IMR-90 (cell line): ENCODE measurements around the gene NOP14.

Experiments used
- CEBPB ChIP-seq: IDR thresholded peaks from 2 replicates; pipeline ENCODE4 v1.6.1; 2012; ENCODE audit warnings: low read depth, low read length, improper control_type of control experiment
- CHD1 ChIP-seq: IDR thresholded peaks from 2 replicates; pipeline ENCODE4 v1.6.1; 2012; ENCODE audit warnings: low read depth, low read length, improper control_type of control experiment
- MAFK ChIP-seq: IDR thresholded peaks from 2 replicates; pipeline ENCODE4 v1.6.1; 2012; ENCODE audit warnings: low read depth, low read length, improper control_type of control experiment
- MXI1 ChIP-seq: IDR thresholded peaks from 2 replicates; pipeline ENCODE4 v1.6.1; 2012; ENCODE audit warnings: low read depth, mild to moderate bottlenecking, low read length, moderate library complexity, borderline replicate concordance
- POLR2A ChIP-seq: IDR thresholded peaks from 2 replicates; pipeline ENCODE4 v1.6.1; 2012; ENCODE audit warnings: mild to moderate bottlenecking, low read depth, low read length
- RAD21 ChIP-seq: IDR thresholded peaks from 2 replicates; pipeline ENCODE4 v1.6.1; 2012; ENCODE audit warnings: low read length, improper control_type of control experiment
- RCOR1 ChIP-seq: IDR thresholded peaks from 2 replicates; pipeline ENCODE4 v1.6.1; 2012; ENCODE audit warnings: mild to moderate bottlenecking, low read length, improper control_type of control experiment; ENCODE audit not compliant: insufficient replicate concordance
- RFX5 ChIP-seq: IDR thresholded peaks from 2 replicates; pipeline ENCODE4 v1.8.0; 2012; ENCODE audit warnings: low read depth, mild to moderate bottlenecking, low read length, moderate library complexity
- SMC3 ChIP-seq: fragments of 150-350 bp; IDR thresholded peaks from 2 replicates; pipeline ENCODE4 v1.6.1; 2016; ENCODE audit warnings: low read depth, mild to moderate bottlenecking, antibody characterized with exemption, low read length, moderate library complexity
- TF ChIP-seq, protein P1 (sequence below): conservative IDR thresholded peaks from 2 replicates; pipeline ENCODE4 v1.5.1; 2012; ENCODE audit warnings: mild to moderate bottlenecking, low read depth, low read length, improper control_type of control experiment
- TF ChIP-seq, protein P2 (sequence below): fragments of 150-350 bp; IDR thresholded peaks from 2 replicates; pipeline ENCODE4 v1.6.1; 2017; ENCODE audit warnings: mild to moderate bottlenecking, antibody characterized with exemption, low read length, low read depth
- TF ChIP-seq, protein P3 (sequence below): fragments of 150-350 bp; IDR thresholded peaks from 2 replicates; pipeline ENCODE4 v1.6.1; 2016; ENCODE audit warnings: low read depth, mild to moderate bottlenecking, low read length, moderate library complexity, borderline replicate concordance

DNA sequence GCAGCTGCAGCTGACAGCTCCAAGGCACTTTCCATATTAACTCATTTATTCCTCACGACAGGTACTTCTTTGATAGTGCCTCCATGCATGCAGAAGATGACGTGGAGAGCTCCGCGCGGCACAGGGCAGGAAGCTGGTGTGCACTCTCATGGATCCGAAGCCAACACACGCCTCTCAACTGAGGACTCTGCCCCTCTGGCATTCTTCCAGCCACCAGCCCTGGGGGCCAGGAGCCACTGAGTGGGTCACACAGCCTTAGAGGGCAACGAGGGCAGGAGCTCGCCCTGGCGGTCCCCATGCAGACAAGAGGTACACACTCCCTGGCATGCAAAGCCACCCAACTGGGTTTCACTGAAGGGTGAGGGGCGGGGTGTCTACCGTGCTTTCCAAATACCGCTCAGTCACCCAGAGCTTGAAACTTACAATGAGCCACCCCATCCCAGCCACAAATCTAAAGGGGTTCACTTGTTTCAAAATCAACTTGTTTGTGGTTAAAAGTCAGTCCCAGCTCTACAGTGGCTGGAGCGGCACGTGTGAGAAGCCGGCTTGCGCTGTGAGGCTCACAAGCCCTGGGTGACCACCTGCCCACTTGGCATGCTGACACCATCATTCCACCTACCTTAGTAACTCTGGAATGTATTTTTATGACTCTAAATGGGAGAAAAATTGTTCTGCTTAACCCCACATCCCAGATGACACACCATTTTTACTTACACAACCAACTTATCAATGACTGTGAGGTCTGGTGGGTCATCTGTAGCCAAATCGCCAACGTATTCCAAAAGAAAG, 16.2 kb downstream of the NOP14 start:
- TF ChIP-seq RCOR1 = no peak
- no peak for TF ChIP-seq POLR2A
- TF ChIP-seq, protein P1, sequence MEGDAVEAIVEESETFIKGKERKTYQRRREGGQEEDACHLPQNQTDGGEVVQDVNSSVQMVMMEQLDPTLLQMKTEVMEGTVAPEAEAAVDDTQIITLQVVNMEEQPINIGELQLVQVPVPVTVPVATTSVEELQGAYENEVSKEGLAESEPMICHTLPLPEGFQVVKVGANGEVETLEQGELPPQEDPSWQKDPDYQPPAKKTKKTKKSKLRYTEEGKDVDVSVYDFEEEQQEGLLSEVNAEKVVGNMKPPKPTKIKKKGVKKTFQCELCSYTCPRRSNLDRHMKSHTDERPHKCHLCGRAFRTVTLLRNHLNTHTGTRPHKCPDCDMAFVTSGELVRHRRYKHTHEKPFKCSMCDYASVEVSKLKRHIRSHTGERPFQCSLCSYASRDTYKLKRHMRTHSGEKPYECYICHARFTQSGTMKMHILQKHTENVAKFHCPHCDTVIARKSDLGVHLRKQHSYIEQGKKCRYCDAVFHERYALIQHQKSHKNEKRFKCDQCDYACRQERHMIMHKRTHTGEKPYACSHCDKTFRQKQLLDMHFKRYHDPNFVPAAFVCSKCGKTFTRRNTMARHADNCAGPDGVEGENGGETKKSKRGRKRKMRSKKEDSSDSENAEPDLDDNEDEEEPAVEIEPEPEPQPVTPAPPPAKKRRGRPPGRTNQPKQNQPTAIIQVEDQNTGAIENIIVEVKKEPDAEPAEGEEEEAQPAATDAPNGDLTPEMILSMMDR = no peak
- TF ChIP-seq SMC3 = no peak
- no peak for TF ChIP-seq MAFK
- TF ChIP-seq, protein P2, sequence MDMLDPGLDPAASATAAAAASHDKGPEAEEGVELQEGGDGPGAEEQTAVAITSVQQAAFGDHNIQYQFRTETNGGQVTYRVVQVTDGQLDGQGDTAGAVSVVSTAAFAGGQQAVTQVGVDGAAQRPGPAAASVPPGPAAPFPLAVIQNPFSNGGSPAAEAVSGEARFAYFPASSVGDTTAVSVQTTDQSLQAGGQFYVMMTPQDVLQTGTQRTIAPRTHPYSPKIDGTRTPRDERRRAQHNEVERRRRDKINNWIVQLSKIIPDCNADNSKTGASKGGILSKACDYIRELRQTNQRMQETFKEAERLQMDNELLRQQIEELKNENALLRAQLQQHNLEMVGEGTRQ = no peak
- no peak for TF ChIP-seq MXI1
- TF ChIP-seq, protein P3, sequence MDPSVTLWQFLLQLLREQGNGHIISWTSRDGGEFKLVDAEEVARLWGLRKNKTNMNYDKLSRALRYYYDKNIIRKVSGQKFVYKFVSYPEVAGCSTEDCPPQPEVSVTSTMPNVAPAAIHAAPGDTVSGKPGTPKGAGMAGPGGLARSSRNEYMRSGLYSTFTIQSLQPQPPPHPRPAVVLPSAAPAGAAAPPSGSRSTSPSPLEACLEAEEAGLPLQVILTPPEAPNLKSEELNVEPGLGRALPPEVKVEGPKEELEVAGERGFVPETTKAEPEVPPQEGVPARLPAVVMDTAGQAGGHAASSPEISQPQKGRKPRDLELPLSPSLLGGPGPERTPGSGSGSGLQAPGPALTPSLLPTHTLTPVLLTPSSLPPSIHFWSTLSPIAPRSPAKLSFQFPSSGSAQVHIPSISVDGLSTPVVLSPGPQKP = no peak
- no peak for TF ChIP-seq RFX5
- TF ChIP-seq RAD21 = no peak
- TF ChIP-seq CEBPB = no peak
- TF ChIP-seq CHD1 = no peak
